Endodermal cell (in vitro differentiated cells): ENCODE measurements around the gene RNASE11. TPM values are rescaled to one million over a fixed set of nuclear protein-coding genes. Genes with fewer than 3 reads are reported as not detected.
A peak's percentile ranks its signal among the peaks of the same experiment; 100 is the strongest.

Source experiments
- DNase-seq: peaks from one replicate; pipeline ENCODE4 v3.0.0-alpha.2; 2017
- H3K27ac ChIP-seq: 2 replicates; pipeline ENCODE4 v1.5.1; 2013; ENCODE audit warnings: mild to moderate bottlenecking, low read depth, low read length, moderate library complexity
- H3K27me3 ChIP-seq: 2 replicates; pipeline ENCODE4 v1.6.1; 2013; ENCODE audit warnings: mild to moderate bottlenecking, low read length, moderate library complexity; ENCODE audit not compliant: insufficient read depth, control insufficient read depth, poor library complexity, severe bottlenecking
- H3K36me3 ChIP-seq: 2 replicates; pipeline ENCODE4 v1.7.0; 2013; ENCODE audit warnings: mild to moderate bottlenecking, low read length, moderate library complexity; ENCODE audit not compliant: control insufficient read depth, insufficient read depth
- H3K4me1 ChIP-seq: one replicate; pipeline ENCODE4 v1.7.0; 2013; ENCODE audit warnings: low read length; ENCODE audit not compliant: control insufficient read depth, insufficient read depth
- H3K4me3 ChIP-seq: 2 replicates; pipeline ENCODE4 v1.5.1; 2013; ENCODE audit warnings: mild to moderate bottlenecking, low read length, moderate library complexity
- H3K9ac ChIP-seq: 2 replicates; pipeline ENCODE4 v1.6.1; 2013; ENCODE audit warnings: mild to moderate bottlenecking, low read length, moderate library complexity; ENCODE audit not compliant: poor library complexity, severe bottlenecking; ENCODE audit errors: extremely low read depth
- H3K9me3 ChIP-seq: 2 replicates; pipeline ENCODE4 v1.6.1; 2013; ENCODE audit warnings: mild to moderate bottlenecking, low read length, moderate library complexity; ENCODE audit not compliant: control insufficient read depth
- H3K27ac Mint-ChIP-seq: 2 replicates; pipeline ENCODE4 v1.8.0; 2020; ENCODE audit warnings: mixed read lengths
- H3K27me3 Mint-ChIP-seq: 2 replicates; pipeline ENCODE4 v1.8.0; 2021; ENCODE audit warnings: mild to moderate bottlenecking, mixed read lengths; ENCODE audit not compliant: insufficient read depth
- H3K36me3 Mint-ChIP-seq: 2 replicates; pipeline ENCODE4 v1.8.0; 2020; ENCODE audit warnings: low read depth, mixed read lengths
- H3K4me1 Mint-ChIP-seq: 2 replicates; pipeline ENCODE4 v1.8.0; 2020; ENCODE audit warnings: mixed read lengths
- H3K4me3 Mint-ChIP-seq: 2 replicates; pipeline ENCODE4 v1.8.0; 2020; ENCODE audit warnings: mild to moderate bottlenecking, moderate library complexity, mixed read lengths
- H3K9me3 Mint-ChIP-seq: 2 replicates; pipeline ENCODE4 v1.8.0; 2020; ENCODE audit warnings: mild to moderate bottlenecking, mixed read lengths
- CTCF ChIP-seq: fragments of 200-600 bp; sonication (generic); conservative IDR thresholded peaks from 2 replicates; pipeline ENCODE4 v1.5.0; 2021; ENCODE audit warnings: antibody characterized with exemption, mild to moderate bottlenecking
- WGBS, 2 experiments: methylation state at CpG; one replicate each; pipeline versions ENCODE4 v1.1.5 to v1.1.7; 2013; ENCODE audit warnings: missing lambda C conversion rate in 2 of 2, mixed read lengths in 1 of 2; ENCODE audit not compliant: insufficient coverage in 1 of 2, insufficient read length in 1 of 2; 5-methylcytosine and 5-hydroxymethylcytosine counted together
- total RNA-seq, 2 donors: library from RNA; stranded (reverse); fragmentation: NEBNext Ultra II Directional in 1 of 2; extraction: Animal tissue kit (Norgen Biotek cat#: 25700) in 1 of 2; gene quantifications; 2 replicates in 1 of 2; 3 replicates in 1 of 2; pipeline ENCODE4 v1.2.1, GENCODE V29; 2021

RNASE11 gene
- total RNA-seq, 2 donors from 2014 or later: not detected

- H3K4me3 ChIP-seq: peak overlapping the region; percentile 97
- H3K4me1 ChIP-seq: no peaks in the 10 kb centered on the region
- H3K36me3 Mint-ChIP-seq: no peaks in the 10 kb centered on the region
- H3K9me3 Mint-ChIP-seq: no peaks in the 10 kb centered on the region
- H3K27me3 ChIP-seq: no peaks in the 10 kb centered on the region
- no peak overlapping the region for H3K27ac ChIP-seq
- no peaks in the 10 kb centered on the region for H3K9me3 ChIP-seq
- 28% methylated on average over 16 to 27 of the region's 27 CpGs for WGBS, 2 experiments
- H3K4me3 Mint-ChIP-seq: no peak overlapping the region
- no peak for TF ChIP-seq CTCF
- no peaks in the 10 kb centered on the region for H3K27me3 Mint-ChIP-seq
- peaks cover 7% of the 10 kb centered on the region for H3K4me1 Mint-ChIP-seq
- peak; percentile 94 for DNase-seq
- H3K36me3 ChIP-seq: no peaks in the 10 kb centered on the region
- peak overlapping the region; percentile 71 for H3K9ac ChIP-seq
- no peak overlapping the region for H3K27ac Mint-ChIP-seq
These were observed 22.4 kb upstream of the RNASE11 start for GRCh38 chr14:20610002-20610765.

- H3K27ac Mint-ChIP-seq: no peak overlapping the region
- peak overlapping the region; percentile 97 for H3K4me3 ChIP-seq
- 0% methylated on average over 30 to 43 of the region's 44 CpGs for WGBS, 2 experiments
- H3K36me3 ChIP-seq: no peaks in the 10 kb centered on the region
- H3K9me3 Mint-ChIP-seq: no peaks in the 10 kb centered on the region
- H3K4me1 ChIP-seq: no peaks in the 10 kb centered on the region
- H3K27me3 Mint-ChIP-seq: no peaks in the 10 kb centered on the region
- no peaks in the 10 kb centered on the region for H3K9me3 ChIP-seq
- peak overlapping the region; percentile 71 for H3K9ac ChIP-seq
- no peak overlapping the region for H3K4me3 Mint-ChIP-seq
- no peaks in the 10 kb centered on the region for H3K36me3 Mint-ChIP-seq
- H3K4me1 Mint-ChIP-seq: peaks cover under 1% of the 10 kb centered on the region
- TF ChIP-seq CTCF: peak; percentile 94
- no peaks in the 10 kb centered on the region for H3K27me3 ChIP-seq
- DNase-seq: peak; percentile 91
- no peak overlapping the region for H3K27ac ChIP-seq
These were observed 21.6 kb upstream of the RNASE11 start for GRCh38 chr14:20609215-20610001.

GRCh38 chr14:20608383-20609110 lies 20.7 kb upstream of the RNASE11 start:
- Mint-ChIP-seq H3K27me3 (no peaks in the 10 kb centered on the region), H3K4me3 (no peak overlapping the region)
- 81 to 88% methylated on average over 7 of the region's 7 CpGs for WGBS, 2 experiments

More at GRCh38 chr14:20608383-20609110, 20.7 kb upstream of the RNASE11 start:
- Histone ChIP-seq H3K27me3 (no peaks in the 10 kb centered on the region), H3K9me3 (no peaks in the 10 kb centered on the region), H3K4me1 (no peaks in the 10 kb centered on the region), H3K36me3 (no peaks in the 10 kb centered on the region), H3K27ac (no peak overlapping the region), H3K9ac (no peak overlapping the region), H3K4me3 (no peak overlapping the region)
- peak; percentile 52 for DNase-seq
- H3K27ac Mint-ChIP-seq: no peak overlapping the region
- no peaks in the 10 kb centered on the region for H3K36me3 Mint-ChIP-seq
- no peak for TF ChIP-seq CTCF
- H3K4me1 Mint-ChIP-seq: no peaks in the 10 kb centered on the region
- H3K9me3 Mint-ChIP-seq: no peaks in the 10 kb centered on the region
